ENCODE data around the gene MAFG. TPM values are rescaled to one million over a fixed set of nuclear protein-coding genes. Genes with fewer than 3 reads are reported as not detected.
A peak's percentile ranks its signal among the peaks of the same experiment; 100 is the strongest.

Gene MAFG
- total RNA-seq, 1 donor from 2014 or later, result 23.6 TPM

GRCh38 chr17:81926451-81927151 lies 934 bp downstream of the MAFG start:
- Mint-ChIP-seq H3K27ac (ENCODE audit: unreplicated experiment) (peak overlapping the region; percentile 81), H3K36me3 (ENCODE audit: low read depth, unreplicated experiment) (no peaks in the 10 kb centered on the region), H3K4me3 (ENCODE audit: unreplicated experiment) (peak overlapping the region; percentile 87), H3K9me3 (ENCODE audit: unreplicated experiment) (no peaks in the 10 kb centered on the region), H3K4me1 (ENCODE audit: unreplicated experiment) (peaks cover 13% of the 10 kb centered on the region), H3K27me3 (ENCODE audit: unreplicated experiment) (peaks cover 22% of the 10 kb centered on the region)
- DNase-seq (ENCODE audit: low spot score), result peak; percentile 67
- no peak for TF ChIP-seq CTCF (IDR thresholded peaks at IDR 0.05; ENCODE audit: unreplicated experiment)

DNA sequence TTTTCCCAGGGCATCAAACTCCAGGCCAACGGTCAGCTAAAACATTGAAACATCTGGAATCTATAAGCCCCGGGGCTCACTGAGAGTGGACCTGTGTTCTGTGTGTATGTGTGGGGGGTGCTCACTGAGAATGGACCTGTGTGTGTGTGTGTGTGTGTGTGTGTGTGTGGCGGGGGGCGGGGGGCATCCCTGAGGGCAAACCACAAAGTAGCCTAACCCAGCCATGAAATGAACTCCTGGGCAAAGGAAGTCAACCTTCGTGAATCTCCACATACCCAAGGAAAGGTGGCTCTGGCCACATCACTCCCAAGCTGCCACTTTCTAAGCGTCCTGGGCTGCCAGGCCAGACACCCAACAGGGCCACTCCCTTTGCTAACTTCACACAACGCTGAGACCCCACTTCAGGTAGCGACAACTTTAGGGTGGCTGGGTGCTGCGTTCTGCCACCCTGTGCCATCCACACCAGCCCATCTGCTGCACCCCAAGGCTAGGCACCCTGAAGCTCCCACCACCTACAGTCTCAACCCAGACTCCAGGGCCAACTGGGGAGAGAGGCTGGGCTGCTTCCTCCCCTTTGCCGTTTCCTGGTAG lies 1.6 kb downstream of the MAFG start:
- peaks cover 13% of the 10 kb centered on the region for H3K4me1 Mint-ChIP-seq (ENCODE audit: unreplicated experiment)
- H3K27ac Mint-ChIP-seq (ENCODE audit: unreplicated experiment), result peak overlapping the region; percentile 81
- H3K9me3 Mint-ChIP-seq (ENCODE audit: unreplicated experiment), result no peaks in the 10 kb centered on the region
- TF ChIP-seq CTCF (IDR thresholded peaks at IDR 0.05; ENCODE audit: unreplicated experiment), result no peak
- peak overlapping the region; percentile 87 for H3K4me3 Mint-ChIP-seq (ENCODE audit: unreplicated experiment)
- H3K27me3 Mint-ChIP-seq (ENCODE audit: unreplicated experiment), result peaks cover 21% of the 10 kb centered on the region
- no peak for DNase-seq (ENCODE audit: low spot score)
- no peaks in the 10 kb centered on the region for H3K36me3 Mint-ChIP-seq (ENCODE audit: low read depth, unreplicated experiment)

DNA sequence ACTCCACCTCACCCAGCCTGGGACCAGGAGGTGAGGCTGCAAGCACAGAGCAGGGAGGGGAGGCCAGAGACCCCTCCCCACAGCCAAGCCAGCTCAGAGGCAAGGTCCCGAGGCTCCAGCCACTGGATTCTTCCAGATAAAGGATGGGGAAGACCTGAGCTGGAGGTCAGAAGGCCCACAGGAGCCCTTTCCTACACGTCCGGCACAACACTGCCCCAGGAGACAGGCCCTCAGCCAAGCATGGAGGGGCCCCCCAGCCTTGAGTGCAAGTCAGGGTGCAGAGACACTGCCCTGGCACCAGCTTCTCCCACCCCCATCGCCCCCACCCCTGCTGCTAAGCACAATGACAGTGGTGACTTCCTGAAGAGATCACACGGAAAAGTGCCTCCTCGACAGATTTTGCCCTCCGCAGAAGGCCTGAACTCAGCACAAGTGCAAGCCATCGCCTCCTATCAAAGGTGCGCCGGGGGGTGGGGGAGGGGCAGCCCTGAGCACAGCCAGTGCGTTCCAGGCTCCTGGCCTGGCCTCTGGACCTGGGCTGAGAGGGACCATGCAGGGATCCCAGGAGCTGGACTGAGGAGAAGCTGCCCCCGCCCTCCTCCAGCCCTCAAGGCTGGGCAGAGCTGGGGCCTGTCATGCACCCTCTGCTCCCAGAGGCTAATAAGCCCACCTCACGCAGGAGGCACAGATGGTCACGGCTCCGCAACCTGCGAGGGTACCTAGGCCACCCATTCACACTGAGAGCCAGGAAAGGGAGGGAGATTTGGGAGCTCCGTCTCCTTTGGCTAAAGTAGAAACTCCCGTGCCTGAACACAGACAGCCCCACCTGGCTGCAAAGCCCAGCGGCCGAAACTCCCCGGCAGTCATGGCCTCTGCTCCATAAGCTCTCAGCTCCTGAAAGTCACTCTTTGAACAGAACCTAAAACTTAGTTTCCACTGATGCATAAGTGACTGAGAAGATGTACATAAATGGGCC lies 2.7 kb downstream of the MAFG start:
- Mint-ChIP-seq H3K27ac (ENCODE audit: unreplicated experiment) (no peak overlapping the region), H3K36me3 (ENCODE audit: low read depth, unreplicated experiment) (no peaks in the 10 kb centered on the region), H3K27me3 (ENCODE audit: unreplicated experiment) (peaks cover 21% of the 10 kb centered on the region), H3K4me1 (ENCODE audit: unreplicated experiment) (peaks cover 13% of the 10 kb centered on the region), H3K9me3 (ENCODE audit: unreplicated experiment) (no peaks in the 10 kb centered on the region), H3K4me3 (ENCODE audit: unreplicated experiment) (peak overlapping the region; percentile 56)
- no peak for DNase-seq (ENCODE audit: low spot score)
- no peak for TF ChIP-seq CTCF (IDR thresholded peaks at IDR 0.05; ENCODE audit: unreplicated experiment)

DNA sequence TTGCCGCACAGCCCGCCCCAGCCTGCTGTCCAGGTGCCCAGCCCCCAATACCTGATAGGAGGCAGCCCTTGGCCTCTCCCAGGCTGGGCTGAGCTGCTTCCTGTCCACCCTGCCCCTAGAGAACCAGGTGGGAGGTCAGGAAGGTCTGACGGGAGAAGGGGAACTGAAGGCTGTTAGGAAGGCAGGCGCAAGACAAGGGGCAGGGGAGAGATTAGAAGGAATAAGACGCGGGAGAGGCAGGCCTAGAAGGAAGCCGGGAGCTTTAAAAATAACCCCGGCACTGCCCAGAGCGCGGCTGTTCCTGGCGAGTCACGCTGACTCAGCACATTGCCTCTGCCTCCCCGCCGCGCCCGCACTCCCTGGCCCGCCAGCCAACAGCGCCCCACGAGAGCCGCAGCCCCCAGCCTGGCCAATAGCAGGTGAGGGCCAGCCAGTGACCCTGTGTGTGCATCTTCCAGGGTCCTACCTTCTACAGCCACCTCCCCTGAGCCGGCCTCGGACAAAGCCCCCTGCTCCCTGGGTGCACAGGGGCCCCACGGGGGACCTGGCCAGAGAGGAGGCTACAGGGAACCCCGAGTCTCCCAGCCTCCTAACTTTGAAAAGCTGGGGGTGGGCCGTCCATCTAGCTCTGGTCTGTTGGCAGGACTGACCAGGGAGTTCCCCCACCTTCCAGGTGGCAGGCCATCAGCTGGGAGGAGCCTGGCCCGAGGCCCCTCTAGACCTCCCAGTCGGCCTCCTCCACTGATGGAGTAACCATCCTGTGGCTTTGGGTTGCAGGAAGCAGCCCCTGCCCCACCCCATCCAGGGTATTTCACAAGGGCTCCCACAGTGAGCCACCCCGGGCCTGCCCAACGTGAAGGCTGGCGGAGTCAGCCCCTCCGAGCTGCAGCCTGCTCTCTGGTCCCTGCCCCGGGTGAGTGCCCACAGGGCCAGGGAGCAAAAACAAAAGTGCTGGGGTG lies 4.0 kb downstream of the MAFG start:
- Mint-ChIP-seq H3K4me1 (ENCODE audit: unreplicated experiment) (peaks cover 13% of the 10 kb centered on the region), H3K36me3 (ENCODE audit: low read depth, unreplicated experiment) (peaks cover 8% of the 10 kb centered on the region), H3K27me3 (ENCODE audit: unreplicated experiment) (peaks cover 18% of the 10 kb centered on the region), H3K9me3 (ENCODE audit: unreplicated experiment) (no peaks in the 10 kb centered on the region), H3K27ac (ENCODE audit: unreplicated experiment) (peak overlapping the region; percentile 64), H3K4me3 (ENCODE audit: unreplicated experiment) (peak overlapping the region; percentile 77)
- DNase-seq (ENCODE audit: low spot score), result peak; percentile 59
- TF ChIP-seq CTCF (IDR thresholded peaks at IDR 0.05; ENCODE audit: unreplicated experiment), result no peak
